HL-60 (cell line): Measurements from ENCODE around the gene THAP7.

Source experiments
- DNase-seq, 2 experiments: peaks; one replicate each; pipeline ENCODE4 v3.0.0-alpha.2; 2010 to 2020; ENCODE audit warnings: low read depth in 1 of 2, low spot score in 1 of 2
- H3K27ac ChIP-seq: fragments of 250-450 bp; sonication (Bioruptor Pico); replicated peaks from 2 replicates; pipeline ENCODE4 v1.5.1; 2020; ENCODE audit warnings: mild to moderate bottlenecking, moderate library complexity
- H3K27me3 ChIP-seq: fragments of 250-450 bp; sonication (Bioruptor Pico); 2 replicates; pipeline ENCODE4 v1.5.1; 2021; ENCODE audit warnings: mild to moderate bottlenecking, moderate library complexity; ENCODE audit not compliant: insufficient read depth, poor library complexity, severe bottlenecking
- H3K4me3 ChIP-seq: replicated peaks from 2 replicates; pipeline ENCODE4 v1.5.1; 2011; ENCODE audit warnings: mild to moderate bottlenecking, control low read depth, low read length; ENCODE audit not compliant: insufficient read depth
- GABPA ChIP-seq: IDR thresholded peaks from 2 replicates; pipeline ENCODE4 v1.6.1; 2012; ENCODE audit warnings: low read depth
- POLR2AphosphoS5 ChIP-seq: IDR thresholded peaks from 2 replicates; pipeline ENCODE4 v1.6.1; 2012; ENCODE audit warnings: low read depth
- SPI1 ChIP-seq: IDR thresholded peaks from 2 replicates; pipeline ENCODE4 v1.6.1; 2012; ENCODE audit warnings: low read depth, mild to moderate bottlenecking, borderline replicate concordance
- TF ChIP-seq, protein P1 (sequence below): IDR thresholded peaks from 2 replicates; pipeline ENCODE4 v1.6.1; 2012; ENCODE audit warnings: low read depth; ENCODE audit not compliant: insufficient replicate concordance
- TF ChIP-seq, protein P2 (sequence below): IDR thresholded peaks from one replicate; pipeline ENCODE4 v1.5.1; 2011; ENCODE audit warnings: low read length, control low read depth, inconsistent platforms; ENCODE audit not compliant: insufficient read depth

THAP7 gene

DNA sequence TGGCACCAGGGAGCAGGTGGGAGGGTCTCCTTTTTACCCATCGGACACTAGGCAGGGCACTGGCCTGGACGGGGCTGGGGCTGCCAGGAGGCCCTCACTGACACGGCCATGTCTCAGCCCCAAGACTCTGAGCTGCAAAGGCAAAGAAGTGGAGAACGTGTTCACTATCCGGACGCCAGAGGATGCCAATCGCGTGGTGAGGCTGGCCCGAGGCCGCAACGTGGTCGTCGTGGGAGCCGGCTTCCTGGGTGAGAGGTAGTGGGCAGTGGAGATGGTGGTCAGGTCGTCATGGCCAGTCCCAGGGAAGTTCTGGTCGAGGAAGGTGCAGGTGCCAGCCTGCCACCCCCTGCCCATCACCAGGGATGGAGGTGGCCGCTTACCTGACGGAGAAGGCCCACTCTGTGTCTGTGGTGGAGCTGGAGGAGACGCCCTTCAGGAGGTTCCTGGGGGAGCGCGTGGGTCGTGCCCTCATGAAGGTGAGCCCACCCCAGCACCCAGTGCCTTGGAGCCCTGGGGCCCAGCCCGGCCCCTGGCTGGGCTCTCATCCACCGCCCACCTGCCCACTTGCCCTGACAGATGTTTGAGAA, 25.5 kb downstream of the THAP7 start:
- TF ChIP-seq, protein P1, sequence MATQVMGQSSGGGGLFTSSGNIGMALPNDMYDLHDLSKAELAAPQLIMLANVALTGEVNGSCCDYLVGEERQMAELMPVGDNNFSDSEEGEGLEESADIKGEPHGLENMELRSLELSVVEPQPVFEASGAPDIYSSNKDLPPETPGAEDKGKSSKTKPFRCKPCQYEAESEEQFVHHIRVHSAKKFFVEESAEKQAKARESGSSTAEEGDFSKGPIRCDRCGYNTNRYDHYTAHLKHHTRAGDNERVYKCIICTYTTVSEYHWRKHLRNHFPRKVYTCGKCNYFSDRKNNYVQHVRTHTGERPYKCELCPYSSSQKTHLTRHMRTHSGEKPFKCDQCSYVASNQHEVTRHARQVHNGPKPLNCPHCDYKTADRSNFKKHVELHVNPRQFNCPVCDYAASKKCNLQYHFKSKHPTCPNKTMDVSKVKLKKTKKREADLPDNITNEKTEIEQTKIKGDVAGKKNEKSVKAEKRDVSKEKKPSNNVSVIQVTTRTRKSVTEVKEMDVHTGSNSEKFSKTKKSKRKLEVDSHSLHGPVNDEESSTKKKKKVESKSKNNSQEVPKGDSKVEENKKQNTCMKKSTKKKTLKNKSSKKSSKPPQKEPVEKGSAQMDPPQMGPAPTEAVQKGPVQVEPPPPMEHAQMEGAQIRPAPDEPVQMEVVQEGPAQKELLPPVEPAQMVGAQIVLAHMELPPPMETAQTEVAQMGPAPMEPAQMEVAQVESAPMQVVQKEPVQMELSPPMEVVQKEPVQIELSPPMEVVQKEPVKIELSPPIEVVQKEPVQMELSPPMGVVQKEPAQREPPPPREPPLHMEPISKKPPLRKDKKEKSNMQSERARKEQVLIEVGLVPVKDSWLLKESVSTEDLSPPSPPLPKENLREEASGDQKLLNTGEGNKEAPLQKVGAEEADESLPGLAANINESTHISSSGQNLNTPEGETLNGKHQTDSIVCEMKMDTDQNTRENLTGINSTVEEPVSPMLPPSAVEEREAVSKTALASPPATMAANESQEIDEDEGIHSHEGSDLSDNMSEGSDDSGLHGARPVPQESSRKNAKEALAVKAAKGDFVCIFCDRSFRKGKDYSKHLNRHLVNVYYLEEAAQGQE: no peak
- TF ChIP-seq POLR2AphosphoS5 (no peak), GABPA (no peak), SPI1 (no peak)
- TF ChIP-seq, protein P2, sequence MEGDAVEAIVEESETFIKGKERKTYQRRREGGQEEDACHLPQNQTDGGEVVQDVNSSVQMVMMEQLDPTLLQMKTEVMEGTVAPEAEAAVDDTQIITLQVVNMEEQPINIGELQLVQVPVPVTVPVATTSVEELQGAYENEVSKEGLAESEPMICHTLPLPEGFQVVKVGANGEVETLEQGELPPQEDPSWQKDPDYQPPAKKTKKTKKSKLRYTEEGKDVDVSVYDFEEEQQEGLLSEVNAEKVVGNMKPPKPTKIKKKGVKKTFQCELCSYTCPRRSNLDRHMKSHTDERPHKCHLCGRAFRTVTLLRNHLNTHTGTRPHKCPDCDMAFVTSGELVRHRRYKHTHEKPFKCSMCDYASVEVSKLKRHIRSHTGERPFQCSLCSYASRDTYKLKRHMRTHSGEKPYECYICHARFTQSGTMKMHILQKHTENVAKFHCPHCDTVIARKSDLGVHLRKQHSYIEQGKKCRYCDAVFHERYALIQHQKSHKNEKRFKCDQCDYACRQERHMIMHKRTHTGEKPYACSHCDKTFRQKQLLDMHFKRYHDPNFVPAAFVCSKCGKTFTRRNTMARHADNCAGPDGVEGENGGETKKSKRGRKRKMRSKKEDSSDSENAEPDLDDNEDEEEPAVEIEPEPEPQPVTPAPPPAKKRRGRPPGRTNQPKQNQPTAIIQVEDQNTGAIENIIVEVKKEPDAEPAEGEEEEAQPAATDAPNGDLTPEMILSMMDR: no peak
- Histone ChIP-seq H3K27me3 (no peaks in the 10 kb centered on the region), H3K4me3 (no peak overlapping the region), H3K27ac (no peak overlapping the region)
- no peak for DNase-seq

- Histone ChIP-seq H3K27me3 (no peaks in the 10 kb centered on the region), H3K27ac (no peak overlapping the region), H3K4me3 (no peak overlapping the region)
- TF ChIP-seq SPI1 (no peak), POLR2AphosphoS5 (no peak), GABPA (no peak)
- TF ChIP-seq, protein P1: no peak
- TF ChIP-seq, protein P2: no peak
- DNase-seq: no peak
Observed at GRCh38 chr22:20975541-20976290, 26.2 kb downstream of the THAP7 start.

DNA sequence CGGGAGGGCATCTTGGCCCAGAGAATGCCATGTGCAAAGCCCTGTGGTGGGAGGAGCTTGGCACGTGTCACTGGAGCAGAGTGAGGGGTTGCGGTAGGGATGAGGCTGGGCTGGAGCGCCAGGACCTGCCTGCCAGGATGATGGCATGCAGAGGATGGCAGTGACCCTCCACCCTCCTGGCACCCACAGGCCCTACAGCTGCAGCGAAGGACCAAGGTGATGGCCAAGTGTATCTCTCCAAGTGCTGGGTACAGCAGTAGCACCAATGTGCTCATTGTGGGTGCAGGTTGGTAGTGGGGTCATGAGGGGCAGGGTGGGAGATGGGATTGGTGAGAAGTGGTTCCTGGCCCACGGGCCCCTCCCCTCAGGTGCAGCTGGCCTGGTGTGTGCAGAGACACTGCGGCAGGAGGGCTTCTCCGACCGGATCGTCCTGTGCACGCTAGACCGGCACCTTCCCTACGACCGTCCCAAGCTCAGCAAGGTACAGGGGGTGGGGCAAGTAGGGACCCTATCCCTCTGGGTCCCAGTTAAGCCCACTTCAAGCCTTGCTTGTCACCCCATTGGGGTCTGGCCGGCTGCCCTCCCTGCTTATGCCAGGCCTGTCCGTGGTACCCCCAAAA, 27.5 kb downstream of the THAP7 start:
- TF ChIP-seq, protein P1: no peak
- TF ChIP-seq SPI1 (no peak), GABPA (no peak), POLR2AphosphoS5 (no peak)
- TF ChIP-seq, protein P2: no peak
- H3K27ac ChIP-seq: no peak overlapping the region
- DNase-seq: no peak
- H3K4me3 ChIP-seq: no peak overlapping the region
- H3K27me3 ChIP-seq: no peaks in the 10 kb centered on the region
